ENCODE measurements around the gene MYO3B. TPM values are rescaled to one million over a fixed set of nuclear protein-coding genes. Genes with fewer than 3 reads are reported as not detected.

The MYO3B gene
- total RNA-seq, 4 donors from 2014 or later, result 0.06 TPM; not detected in 3

DNA sequence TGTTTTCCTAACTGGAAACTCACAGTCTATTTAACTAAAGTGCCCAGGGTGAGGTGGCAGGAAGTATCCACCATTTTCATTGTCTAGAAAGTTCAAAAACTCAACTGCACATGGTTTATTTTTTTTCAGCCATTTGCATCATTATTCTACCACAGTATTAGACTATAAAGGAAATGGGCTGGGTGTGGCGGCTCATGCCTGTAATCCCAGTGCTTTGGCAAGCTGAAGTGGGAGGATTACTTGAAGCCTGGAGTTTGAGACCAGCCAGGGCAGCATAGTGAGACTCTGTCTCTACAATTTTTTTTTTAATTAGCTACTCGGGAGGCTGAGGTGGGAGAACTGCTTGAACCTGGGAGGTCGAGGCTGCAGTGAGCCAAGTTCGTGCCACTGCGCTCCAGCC is 213.8 kb downstream of the MYO3B start:
- Histone ChIP-seq H3K4me1 (peaks cover 0 to 18% (median 16%) of the 10 kb centered on the region in 4 donors), H3K4me3 (no peak overlapping the region), H3K27me3 (peaks cover 0 to 4% (median 0%) of the 10 kb centered on the region in 4 donors), H3K36me3 (no peaks in the 10 kb centered on the region), H3K27ac (replicated peaks in 1 of 4) (no peak overlapping the region), H3K9me3 (no peaks in the 10 kb centered on the region)
- intact Hi-C loops (cut with DNase I), result no loop called here
- 89% methylated on average over 5 of the region's 5 CpGs for WGBS
- TF ChIP-seq POLR2A (IDR thresholded peaks at IDR 0.05; ENCODE audit: low read depth), result no peak
- TF ChIP-seq, protein P1, sequence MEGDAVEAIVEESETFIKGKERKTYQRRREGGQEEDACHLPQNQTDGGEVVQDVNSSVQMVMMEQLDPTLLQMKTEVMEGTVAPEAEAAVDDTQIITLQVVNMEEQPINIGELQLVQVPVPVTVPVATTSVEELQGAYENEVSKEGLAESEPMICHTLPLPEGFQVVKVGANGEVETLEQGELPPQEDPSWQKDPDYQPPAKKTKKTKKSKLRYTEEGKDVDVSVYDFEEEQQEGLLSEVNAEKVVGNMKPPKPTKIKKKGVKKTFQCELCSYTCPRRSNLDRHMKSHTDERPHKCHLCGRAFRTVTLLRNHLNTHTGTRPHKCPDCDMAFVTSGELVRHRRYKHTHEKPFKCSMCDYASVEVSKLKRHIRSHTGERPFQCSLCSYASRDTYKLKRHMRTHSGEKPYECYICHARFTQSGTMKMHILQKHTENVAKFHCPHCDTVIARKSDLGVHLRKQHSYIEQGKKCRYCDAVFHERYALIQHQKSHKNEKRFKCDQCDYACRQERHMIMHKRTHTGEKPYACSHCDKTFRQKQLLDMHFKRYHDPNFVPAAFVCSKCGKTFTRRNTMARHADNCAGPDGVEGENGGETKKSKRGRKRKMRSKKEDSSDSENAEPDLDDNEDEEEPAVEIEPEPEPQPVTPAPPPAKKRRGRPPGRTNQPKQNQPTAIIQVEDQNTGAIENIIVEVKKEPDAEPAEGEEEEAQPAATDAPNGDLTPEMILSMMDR (IDR thresholded peaks at IDR 0.05), result no peak
- no peak for DNase-seq (ENCODE audit: extremely low spot score)

- no peak for DNase-seq (ENCODE audit: extremely low spot score)
- 48% methylated on average over 2 of the region's 2 CpGs for WGBS
- H3K4me1 ChIP-seq, result peaks cover 0 to 18% (median 16%) of the 10 kb centered on the region in 4 donors
- peaks cover 0 to 4% (median 2%) of the 10 kb centered on the region in 4 donors for H3K27me3 ChIP-seq
- no peak overlapping the region for H3K27ac ChIP-seq (replicated peaks in 1 of 4)
- no peak overlapping the region for H3K4me3 ChIP-seq
- TF ChIP-seq EP300 (IDR thresholded peaks at IDR 0.05) (no peak), POLR2A (IDR thresholded peaks at IDR 0.05; ENCODE audit: low read depth) (no peak), POLR2AphosphoS5 (IDR thresholded peaks at IDR 0.05) (no peak)
- TF ChIP-seq, protein P1 (IDR thresholded peaks at IDR 0.05), result no peak
- intact Hi-C loops (cut with DNase I), result no loop called here
- no peaks in the 10 kb centered on the region for H3K9me3 ChIP-seq
- H3K36me3 ChIP-seq, result no peaks in the 10 kb centered on the region
Observed at GRCh38 chr2:170393861-170394498, 216.0 kb downstream of the MYO3B start.

DNA sequence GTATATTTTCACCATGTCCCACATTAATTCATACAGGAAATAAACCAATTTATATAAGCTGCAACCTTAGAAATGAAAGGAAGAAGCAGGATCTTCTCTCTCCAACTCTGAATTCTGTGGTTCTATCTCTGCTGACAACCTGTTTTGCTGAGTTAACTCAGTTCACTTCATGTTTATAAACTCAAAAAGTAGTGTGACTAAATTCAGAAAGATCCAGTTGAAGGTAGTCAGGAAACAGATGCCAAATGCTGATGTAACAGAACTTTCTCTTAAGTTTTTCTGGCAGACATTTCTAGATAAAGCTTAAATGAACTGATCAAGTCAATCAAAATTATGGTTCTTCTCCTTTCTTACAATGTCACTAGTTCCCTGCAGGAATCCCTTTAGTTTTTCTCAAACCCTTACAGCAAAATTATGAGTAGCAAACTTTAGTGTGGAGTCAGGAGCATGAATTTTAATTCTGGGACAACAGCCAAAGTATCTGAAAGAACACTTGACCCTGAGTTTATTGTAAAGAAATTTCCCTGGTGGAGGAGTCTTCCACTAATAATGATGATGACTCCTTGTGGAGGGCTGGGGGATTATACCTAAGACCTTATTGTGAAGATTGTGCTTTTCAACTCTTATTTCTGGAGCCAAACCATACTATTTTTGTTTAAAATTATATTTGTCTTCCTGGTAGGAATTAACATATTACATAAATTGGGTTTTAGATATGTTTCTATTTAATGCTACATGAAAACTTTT is 216.9 kb downstream of the MYO3B start:
- TF ChIP-seq POLR2A (IDR thresholded peaks at IDR 0.05; ENCODE audit: low read depth), result no peak
- no peaks in the 10 kb centered on the region for H3K9me3 ChIP-seq
- no peak overlapping the region for H3K4me3 ChIP-seq
- H3K36me3 ChIP-seq, result no peaks in the 10 kb centered on the region
- no peak for DNase-seq (ENCODE audit: extremely low spot score)
- H3K27ac ChIP-seq (replicated peaks in 1 of 4), result no peak overlapping the region
- H3K27me3 ChIP-seq, result peaks cover 0 to 4% (median 2%) of the 10 kb centered on the region in 4 donors
- H3K4me1 ChIP-seq, result peaks cover 0 to 18% (median 16%) of the 10 kb centered on the region in 4 donors
- intact Hi-C loops (cut with DNase I), result no loop called here

GRCh38 chr2:170396799-170397459 is 219.0 kb downstream of the MYO3B start:
- H3K27ac ChIP-seq (replicated peaks in 1 of 4), result no peak overlapping the region
- no peaks in the 10 kb centered on the region for H3K36me3 ChIP-seq
- no peak overlapping the region for H3K4me3 ChIP-seq
- DNase-seq (ENCODE audit: extremely low spot score), result no peak
- H3K27me3 ChIP-seq, result peaks cover 0 to 4% (median 2%) of the 10 kb centered on the region in 4 donors
- TF ChIP-seq POLR2AphosphoS5 (IDR thresholded peaks at IDR 0.05) (no peak), POLR2A (IDR thresholded peaks at IDR 0.05; ENCODE audit: low read depth) (no peak)
- TF ChIP-seq, protein P1 (IDR thresholded peaks at IDR 0.05), result peak in 1 of 3 experiments; percentile 4
- WGBS, result 20% methylated on average over 5 of the region's 5 CpGs
- peaks cover 0 to 18% (median 16%) of the 10 kb centered on the region in 4 donors for H3K4me1 ChIP-seq
- intact Hi-C loops (cut with DNase I), result no loop called here
- no peaks in the 10 kb centered on the region for H3K9me3 ChIP-seq

DNA sequence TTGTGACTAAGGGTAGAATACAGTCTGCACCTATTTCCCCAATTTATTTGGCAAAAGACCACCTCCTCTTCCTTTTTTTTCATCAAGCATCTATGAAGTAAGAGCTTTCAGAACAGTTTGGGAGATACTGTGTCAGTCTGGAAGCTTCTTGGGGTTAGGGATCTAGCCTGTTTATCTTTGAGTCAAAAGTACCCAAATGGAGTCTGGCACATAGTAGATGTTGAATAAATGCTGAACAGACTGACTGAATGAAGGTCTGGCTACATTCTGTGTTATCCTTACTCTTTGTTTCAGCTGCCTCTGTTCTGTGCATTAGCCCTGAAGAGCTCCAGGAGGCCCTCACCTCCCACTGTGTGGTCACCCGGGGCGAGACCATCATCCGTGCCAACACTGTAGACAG is 223.2 kb downstream of the MYO3B start:
- intact Hi-C loops (cut with DNase I), result no loop called here
- TF ChIP-seq, protein P1 (IDR thresholded peaks at IDR 0.05), result no peak
- TF ChIP-seq EP300 (IDR thresholded peaks at IDR 0.05) (no peak), POLR2A (IDR thresholded peaks at IDR 0.05; ENCODE audit: low read depth) (no peak), POLR2AphosphoS5 (IDR thresholded peaks at IDR 0.05) (no peak)
- no peak overlapping the region for H3K27ac ChIP-seq (replicated peaks in 1 of 4)
- no peaks in the 10 kb centered on the region for H3K4me1 ChIP-seq
- DNase-seq (ENCODE audit: extremely low spot score), result no peak
- 88% methylated on average over 3 of the region's 3 CpGs for WGBS
- H3K4me3 ChIP-seq, result no peak overlapping the region
- H3K9me3 ChIP-seq, result no peaks in the 10 kb centered on the region
- peaks cover 0 to 18% (median 2%) of the 10 kb centered on the region in 4 donors for H3K27me3 ChIP-seq
- no peaks in the 10 kb centered on the region for H3K36me3 ChIP-seq

All from esophagus muscularis mucosa (tissue), 4 donors.